ENCODE results near the gene ASXL1.
A peak's percentile ranks its signal among the peaks of the same experiment; 100 is the strongest.
"Not testable (repeated sequence)": the region's sequence is repeated elsewhere in the genome, so short reads cannot be mapped to it uniquely, and the experiment has no call there.

Gene ASXL1

DNA sequence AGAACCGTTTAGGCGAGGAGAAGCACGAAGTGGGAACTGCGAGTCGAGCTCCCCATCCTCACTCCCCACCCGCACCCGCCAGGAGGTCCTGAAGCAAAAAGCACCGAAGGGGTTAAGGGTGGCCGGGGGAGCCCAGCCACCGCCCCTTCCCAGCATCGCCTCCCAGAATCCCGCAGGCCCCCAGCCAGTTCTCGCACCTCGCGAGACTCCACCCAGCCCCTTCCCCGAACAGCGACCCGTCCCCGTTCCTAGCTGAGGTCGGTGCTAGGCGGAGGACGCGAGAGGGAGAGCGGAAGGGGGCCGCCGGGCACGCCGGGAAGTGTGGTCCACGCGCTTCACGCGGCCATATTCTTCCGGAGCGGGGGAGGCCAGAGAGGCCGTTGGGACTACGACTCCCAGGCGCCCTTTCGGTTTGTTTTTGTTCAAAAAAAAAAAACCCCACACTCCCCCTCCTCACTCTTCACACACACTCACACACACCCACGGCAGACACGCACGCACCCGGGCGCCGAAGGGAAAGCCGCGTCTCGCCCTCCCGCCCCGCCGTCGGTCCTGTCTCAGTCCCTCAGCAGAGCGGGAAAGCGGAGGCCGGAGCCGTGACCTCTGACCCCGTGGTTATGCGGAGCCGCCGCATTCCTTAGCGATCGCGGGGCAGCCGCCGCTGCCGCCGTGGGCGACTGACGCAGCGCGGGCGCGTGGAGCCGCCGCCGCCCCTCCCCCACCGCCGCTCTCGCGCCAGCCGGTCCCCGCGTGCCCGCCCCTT is at the start of gene ASXL1:
ASXL1 (plus strand) TSS at position 463 of the 763 bp plus-strand sequence. CDS start 445 bp downstream, outside the sequence.
- peak; percentile 93 for DNase-seq

DNA sequence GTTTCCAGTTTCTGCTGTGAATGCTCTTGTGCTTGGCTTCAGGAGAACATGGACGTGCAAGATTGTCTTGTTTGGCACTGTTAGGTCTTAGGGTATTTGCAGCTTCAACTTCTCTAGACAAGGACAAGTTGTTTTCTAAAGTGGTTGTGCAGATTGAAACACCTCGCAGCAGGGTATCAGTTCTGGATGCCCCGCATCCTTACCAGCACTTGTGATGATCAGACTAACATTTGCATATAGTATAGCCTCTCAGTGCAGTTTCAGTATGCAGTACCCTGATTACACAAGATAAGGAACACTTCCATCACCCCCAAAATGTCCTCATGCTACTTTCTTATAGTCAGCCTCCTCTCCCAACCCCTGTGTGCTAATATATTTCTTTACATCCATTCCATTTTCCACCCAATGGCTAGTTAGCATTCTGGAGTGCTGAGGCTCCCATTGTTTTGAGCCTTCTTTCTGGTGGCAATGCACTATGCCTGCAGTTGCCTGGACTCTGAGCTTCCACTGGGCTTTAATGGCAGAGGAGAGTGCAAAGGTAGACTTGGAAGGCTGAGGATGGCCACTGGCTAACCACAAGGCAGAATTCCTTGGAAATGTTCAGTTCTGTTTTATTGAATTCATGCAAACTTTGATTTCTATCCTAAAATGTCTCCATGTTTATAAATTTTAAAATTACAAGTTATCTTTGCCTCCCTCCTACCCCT is 45.3 kb upstream of the ASXL1 start:
- DNase-seq, result no peak

DNA sequence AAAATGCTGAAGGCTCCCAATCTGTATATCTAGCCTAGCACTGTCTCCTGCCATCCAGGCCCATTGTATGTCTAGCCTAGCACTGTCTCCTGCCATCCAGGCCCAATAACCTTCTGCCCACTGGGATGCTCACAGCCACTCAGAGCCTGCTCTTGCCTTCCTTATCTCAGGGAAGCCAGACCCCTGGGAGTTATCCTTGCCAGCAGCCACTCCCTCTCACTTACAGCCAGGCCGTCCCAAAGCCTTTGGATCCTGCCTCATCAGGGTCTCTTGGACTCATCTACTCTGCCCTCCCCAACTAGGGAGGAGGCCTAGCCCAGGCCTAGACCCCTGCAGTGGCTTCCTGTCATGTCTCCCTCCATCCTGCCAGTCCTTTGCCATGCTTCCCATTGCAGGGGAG is 43.4 kb upstream of the ASXL1 start:
- no peak for DNase-seq

DNA sequence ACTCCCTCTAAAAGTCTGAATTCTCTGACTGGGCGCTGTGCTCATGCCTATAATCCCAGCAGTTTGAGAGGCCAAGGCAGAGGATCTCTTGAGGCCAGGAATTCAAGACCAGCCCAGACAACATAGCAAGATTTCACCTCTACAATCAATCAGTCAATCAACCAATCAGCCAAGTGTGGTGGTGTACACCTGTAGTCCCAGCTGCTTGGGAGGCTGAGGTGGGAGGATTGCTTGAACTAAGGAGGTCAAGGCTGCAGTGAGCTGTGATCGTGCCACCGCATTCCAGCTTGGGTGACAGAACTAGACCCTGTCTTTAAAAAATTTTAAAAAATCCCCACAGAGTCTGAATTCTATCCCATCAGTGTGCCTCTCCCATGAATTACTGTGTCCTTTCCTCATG is 42.7 kb upstream of the ASXL1 start:
- DNase-seq, result no peak

DNA sequence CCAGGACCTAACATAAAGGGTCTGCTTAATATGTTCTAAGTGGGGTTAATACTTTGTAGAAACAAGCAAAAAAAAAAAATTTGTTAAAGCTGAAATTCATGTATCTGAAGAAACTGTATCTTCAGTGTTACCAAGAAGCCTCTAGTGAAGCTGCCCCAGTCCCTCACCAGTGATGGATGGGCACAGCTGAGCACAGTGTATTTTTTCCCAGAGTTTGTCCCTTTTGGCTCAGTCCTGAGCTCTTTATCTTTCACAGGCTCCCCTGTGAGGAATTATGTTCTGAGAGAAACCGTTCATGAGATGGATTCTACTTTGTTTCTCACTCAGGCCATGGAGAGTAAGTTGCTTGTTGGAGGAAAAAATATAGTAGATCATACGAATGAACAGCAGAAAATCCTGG is 42.2 kb upstream of the ASXL1 start:
- no peak for DNase-seq

DNA sequence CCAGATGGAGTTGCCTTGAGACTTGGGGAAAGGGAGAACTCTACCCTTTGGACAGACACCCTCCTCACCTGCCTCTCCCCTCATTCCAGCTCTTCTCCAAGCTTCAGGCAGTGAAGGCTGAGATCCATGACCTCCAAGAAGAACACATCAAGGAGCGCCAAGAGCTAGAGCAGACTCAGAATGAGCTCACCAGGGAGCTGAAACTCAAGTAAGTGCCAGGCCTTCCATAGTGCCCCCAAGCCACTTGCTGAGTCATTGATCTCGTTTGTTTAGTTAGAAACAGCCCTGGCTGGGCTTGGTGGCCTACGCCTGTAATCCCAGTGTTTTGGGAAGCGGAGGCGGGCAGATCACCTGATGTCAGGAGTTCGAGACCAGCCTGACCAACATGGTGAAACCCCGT is 41.5 kb upstream of the ASXL1 start:
- no peak for DNase-seq

DNA sequence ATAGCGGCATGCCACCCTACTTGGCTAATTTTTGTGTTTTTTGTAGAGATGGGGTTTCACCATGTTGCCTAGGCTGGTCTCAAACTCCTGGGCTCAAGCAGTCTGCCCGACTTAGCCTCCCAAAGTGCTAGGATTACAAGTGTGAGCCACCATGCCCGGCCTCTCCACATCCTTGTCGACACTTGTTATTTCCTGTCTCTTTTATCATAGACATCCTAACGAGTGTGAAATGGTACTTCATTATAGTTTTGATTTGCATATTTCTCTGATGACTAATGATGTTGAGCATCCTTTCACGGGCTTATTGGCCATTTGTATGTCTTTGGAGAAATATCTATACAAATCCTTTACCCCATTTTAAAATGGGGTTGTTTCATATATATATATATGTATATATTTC is 39.0 kb upstream of the ASXL1 start:
- DNase-seq, result no peak

DNA sequence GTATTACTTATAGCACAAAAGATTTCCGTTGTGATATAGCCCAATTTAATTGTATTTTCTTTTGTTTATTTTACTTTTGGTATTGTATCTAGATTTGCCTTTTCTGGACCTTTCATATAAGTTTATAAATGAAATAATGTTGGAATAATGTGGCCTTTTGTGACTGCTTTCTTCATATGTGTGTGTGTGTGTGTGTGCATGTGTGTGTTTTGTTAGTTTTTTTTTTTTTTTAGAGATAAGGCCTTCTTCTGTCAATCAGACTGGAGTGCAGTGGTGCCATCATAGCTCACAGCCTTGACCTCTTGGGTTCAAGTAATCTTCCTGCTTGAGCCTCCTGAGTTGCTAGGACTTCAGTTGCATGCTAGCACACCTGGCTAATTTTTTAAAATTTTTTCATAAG is 37.8 kb upstream of the ASXL1 start:
- no peak for DNase-seq

DNA sequence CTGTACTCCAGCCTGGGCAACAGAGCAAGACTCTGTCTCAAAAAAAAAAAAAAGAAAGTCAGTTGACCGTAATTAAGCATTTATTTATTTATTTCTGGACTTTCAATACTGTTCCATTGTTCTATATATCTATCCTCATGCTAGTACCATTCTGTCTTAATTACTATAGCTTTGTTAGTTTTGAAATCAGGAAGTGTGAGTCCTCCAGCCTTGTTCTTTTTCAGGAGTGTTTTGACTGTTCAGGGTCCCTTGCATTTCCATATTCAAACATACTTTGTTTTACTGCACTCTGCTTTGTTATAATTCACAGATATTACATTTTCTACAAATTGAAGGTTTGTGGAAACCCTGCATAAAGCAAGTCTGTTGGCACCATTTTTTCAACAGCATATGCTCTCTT is 36.7 kb upstream of the ASXL1 start:
- DNase-seq, result no peak

DNA sequence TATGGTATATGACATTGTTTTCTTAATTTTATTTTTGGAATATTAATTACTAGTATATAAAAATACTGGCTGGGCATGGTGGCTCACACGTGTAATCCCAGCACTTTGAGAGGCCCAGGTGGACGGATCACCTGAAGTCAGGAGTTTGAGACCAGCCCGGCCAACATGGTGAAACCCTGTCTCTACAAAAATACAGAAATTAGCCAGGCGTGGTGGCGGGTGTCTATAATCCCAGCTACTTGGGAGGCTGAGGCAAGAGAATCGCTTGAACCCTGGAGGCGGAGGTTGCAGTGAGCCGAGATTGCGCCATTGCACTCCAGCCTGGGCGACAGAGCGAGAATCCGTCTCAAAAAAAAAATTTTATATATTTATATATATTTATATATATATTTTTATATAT is 35.9 kb upstream of the ASXL1 start:
- DNase-seq, result not testable (repeated sequence)

DNA sequence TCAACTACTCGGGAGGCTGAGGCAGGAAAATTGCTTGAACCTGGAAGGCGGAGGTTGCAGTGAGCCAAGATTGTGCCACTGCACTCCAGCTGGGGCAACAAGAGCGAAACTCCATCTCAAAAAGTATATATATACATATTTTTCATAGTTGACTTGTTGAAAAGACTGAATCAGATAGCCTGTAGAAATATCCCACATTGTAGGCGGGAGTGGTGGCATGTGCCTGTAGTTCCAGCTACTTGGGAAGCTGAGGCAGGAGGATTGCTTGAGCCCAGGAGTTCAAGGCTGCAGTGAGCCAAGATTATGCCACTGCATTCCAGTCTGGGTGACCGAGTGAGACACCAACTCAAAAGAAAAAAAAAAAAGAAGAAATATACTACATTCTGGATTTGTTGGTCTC is 34.4 kb upstream of the ASXL1 start:
- DNase-seq, result not testable (repeated sequence)

DNA sequence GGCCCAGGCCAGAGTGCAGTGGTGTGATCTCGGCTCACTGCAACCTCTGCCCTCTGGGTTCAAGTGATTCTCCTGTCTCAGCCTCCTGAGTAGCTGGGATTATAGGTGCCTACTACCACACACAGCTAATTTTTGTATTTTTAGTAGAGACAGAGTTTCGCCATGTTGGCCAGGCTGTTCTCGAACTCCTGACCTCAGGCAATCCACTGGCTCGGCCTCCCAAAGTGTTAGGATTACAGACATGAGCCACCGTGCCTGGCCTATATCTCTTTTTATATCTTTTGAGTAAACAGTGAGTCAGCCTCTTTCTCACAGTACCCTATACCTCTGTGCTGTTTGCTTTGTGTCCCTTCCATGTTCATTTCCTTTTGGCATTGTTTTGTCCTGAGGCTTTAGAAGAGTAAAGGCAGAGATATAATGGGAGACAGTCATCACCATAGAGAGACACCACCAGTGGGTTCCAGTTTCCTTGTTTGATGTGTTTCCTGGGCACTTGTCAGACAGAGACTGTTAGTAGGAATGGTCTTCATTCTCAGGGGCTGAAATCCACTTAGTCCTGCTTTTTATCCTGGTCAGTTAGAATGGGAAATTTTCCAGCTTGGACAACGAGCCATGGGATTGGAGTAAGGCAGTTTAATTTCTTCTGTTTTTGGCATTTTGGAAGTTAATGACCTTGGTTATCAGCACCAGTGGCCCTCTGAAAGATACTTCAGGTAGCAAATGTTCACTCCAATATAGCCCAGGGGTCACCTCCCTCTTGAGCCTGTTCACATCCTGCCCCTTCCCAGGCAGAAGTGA is 32.2 kb upstream of the ASXL1 start:
- DNase-seq, result no peak

DNA sequence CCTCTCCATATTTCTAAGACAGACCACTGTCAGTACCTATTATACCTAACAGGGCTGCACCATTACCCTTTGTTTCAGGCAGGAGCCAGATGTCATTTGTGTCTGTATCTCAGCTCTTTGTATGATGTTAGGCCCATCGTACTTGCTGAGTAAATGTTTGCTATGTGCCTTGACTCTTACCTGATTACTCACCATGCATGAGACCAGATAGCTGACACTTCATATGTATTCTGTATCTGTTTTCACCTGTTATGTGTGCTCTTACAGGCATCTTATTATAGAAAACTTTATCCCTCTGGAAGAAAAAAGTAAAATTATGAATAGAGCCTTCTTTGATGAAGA is 31.7 kb upstream of the ASXL1 start:
- no peak for DNase-seq

DNA sequence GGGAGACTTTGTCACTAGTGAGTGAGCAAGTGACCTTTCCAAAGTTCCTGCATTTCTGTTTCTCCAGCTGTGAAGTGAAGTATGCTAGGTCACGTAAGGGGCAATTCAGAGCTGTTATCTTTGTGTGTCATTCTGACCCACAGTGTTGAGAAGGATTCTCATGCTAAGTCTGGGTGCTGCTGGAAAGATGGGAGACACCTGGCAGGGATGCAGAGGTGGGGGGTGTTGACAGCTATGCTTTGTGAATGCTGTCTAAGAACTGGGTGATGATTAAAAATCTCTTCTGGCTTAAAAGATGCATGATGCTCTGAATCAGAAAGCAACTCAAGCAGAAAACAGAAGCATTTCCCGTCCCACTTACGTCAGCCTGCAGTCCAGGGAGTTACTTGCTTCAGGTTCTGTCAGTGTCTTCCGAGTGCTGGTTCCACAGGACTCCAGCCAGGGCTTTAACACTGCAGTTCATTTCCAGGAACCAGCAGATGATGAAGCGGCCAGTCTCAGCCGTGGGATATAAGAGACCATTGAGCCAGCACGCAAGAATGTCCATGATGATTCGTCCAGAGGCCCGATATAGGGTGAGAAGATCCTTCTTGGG is 30.9 kb upstream of the ASXL1 start:
- DNase-seq, result no peak

DNA sequence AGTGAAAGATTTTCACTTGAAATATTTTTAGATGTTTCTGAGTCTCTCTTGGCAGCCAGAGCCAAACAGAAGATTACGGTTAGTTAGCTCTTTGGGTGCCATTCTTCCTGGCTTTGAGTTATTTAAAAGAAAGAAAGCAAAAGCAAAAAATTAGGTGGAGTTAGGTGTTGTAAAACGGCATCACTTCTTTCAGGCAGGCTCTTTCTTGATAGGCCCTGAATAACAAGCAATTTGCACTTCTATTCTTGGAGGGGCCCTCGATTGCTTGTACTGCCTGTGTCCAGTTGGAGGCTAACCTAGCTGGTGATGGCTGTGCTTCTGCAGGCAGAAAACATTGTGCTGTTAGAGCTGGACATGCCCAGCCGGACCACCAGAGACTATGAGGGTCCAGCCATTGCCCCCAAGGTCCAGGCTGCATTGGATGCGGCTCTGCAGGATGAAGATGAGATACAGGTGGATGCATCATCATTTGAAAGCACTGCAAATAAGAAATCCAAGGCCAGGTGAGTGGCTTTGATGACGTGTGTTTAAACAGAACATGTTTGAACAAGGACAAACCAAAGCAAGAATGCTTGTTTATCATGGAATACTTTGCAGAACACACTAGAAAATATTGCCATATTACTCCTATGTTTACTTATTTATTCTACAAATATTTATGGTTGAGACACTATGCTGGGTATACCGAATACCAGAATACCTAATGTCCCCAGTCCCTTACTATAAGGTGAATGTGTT is 28.1 kb upstream of the ASXL1 start:
- no peak for DNase-seq

DNA sequence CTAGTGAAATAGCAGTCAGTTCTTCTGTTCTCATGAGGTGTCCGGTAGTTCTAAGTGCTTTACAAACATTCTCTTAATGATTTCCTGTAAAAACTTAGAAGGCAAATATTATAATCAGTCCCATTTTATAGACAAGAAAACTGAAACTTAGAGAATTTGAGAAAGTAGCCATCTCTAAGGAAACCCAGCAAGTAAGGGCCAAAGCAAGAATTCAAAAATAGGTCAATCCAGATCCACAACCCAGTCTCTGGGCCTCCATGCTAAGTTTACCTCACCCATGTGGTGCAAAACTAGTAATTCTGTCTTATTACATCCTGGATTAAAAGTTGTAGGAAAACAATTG is 27.6 kb upstream of the ASXL1 start:
- no peak for DNase-seq

DNA sequence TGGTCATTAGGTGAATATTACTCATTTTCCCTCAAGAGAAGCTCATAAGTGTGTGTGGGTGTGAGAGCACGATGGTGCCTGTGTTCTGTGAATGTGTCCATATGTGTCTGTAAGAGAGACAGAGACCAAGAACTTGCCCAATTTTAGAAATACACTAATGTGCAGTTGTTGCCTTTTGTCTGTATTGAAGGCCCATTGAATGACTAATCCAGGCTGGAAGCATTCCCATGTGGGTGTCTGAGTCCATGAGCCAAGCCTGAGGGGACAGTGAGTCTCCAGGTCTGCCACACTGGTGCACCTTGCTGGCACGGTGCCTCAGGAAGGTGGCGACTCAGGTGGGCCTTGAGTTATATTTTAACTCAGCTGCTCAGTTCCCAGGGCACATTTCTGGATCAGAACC is 25.5 kb upstream of the ASXL1 start:
- DNase-seq, result no peak

DNA sequence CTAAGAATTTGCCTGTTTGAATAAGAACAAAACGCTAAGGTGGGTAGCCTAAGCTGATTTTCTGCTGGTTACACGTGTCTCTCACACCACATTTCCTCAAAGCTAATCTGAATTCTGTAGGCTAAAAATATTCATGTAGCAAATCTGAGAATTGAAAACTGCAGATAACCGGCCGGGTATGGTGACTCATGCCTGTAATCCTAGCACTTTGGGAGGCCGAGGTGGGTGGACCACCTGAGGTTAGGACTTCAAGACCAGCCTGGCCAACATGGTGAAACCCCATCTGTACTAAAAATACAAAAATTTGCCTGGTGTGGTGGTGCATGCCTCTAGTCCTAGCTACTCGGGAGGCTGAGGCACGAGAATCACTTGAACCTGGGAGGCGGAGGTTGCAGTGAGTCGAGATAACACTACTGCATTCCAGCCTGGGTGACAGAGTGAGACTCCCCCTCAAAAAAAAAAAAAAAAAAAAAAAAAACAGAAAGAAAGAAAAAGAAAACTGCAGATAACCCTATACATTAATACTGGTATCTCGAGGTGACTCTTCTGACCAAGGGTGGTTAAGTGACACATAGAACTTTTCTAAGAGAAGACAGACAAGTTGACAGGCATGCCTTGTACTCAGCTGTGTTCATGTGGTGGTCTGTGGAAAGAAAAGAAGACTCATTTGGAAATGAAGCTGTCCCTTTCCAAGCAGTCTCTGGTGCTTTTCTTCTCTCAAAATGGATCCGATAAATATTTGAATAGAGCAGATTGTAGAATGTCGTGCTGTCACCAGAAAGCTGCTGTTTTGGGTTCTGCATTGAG is 24.7 kb upstream of the ASXL1 start:
- DNase-seq, result no peak

DNA sequence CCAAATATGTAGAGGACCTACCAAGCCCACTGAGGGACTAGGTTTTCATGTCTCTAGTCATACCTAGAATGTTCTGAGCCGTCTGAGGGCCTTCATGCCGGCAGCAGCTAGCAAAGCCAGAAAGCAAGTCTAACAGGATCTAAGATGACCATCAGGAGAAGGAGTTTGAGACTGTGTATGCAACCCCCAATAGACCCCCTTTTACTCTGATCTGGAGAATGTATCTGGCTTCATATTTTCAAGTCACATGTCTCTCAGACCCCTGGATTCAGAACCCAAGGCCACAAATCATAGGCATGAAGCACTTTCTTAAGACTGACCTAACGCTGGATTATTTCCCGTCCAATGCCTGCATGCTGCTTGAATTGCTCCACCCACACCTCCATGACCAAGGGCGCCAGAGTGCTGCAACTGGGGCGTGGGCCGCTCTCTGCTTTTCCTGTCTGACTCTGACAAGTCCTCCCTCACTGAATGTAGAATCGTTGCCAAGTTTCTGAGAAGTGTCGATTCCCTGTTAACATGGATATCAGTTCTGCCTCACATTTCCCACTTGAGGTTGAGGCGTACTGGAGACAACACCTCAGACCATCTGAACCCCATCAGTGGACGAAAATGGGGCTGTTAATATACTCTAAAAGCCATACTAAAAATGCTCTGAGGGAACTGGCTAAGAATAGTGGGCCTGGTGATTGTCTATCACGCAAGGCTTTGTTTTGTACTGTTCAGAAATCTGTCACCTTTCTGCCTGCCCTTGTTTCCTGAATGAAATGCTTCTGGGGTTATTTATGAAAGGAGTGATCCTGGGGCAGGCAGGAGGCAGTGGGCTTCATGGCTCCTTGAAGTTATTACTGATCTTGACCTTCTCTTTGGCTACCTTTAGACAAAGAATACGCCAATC is 23.9 kb upstream of the ASXL1 start:
- DNase-seq, result no peak

DNA sequence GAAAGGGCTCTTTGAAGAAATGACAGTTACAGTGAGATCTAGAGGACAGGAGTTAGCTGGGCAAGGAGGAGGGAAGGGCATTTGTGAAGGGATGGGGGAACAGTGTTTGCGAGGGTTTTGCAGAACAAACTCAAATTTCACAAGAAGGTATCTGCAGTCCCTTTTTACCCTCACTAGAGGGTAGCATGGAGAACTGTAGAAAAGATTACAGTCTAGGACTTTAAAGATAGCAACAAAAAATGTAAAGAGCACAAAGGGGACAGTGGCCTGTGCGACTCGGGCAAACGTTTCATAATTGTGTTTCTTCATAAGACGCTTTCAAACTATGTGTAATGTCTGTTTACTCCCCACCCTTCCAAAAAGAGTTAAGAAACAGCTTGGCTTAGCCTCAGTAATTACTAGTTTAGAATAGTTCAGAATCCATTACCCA is 21.2 kb upstream of the ASXL1 start:
- DNase-seq, result no peak
